K562 (cell line): ENCODE measurements around the gene SYTL5. TPM values are rescaled to one million over a fixed set of nuclear protein-coding genes. Genes with fewer than 3 reads are reported as not detected.

ENCODE experiments used
- polyA plus RNA-seq, 8 experiments: library from polyadenylated mRNA; depleted of rRNA in 4 of 8; stranded (reverse) in 5 of 8; unstranded in 3 of 8; fragments of >200 nt; fragmentation: Nextera tagmentation in 2 of 8; fragmentation: Illumina TruSeq in 1 of 8; extraction: Ambion mirVana in 2 of 8; extraction: Trizol in 1 of 8; gene quantifications; 2 replicates each; pipeline versions ENCODE4 v1.2.1 to v1.2.3, GENCODE V29; 2011 to 2014; ENCODE audit warnings: inconsistent platforms in 1 of 8, missing spikeins in 1 of 8
- total RNA-seq, 7 experiments: library from RNA; depleted of rRNA in 6 of 7; stranded (reverse); fragments of >200 nt in 6 of 7; fragmentation: Illumina TruSeq in 2 of 7; extraction: Trizol in 2 of 7; gene quantifications; 2 replicates each; pipeline versions ENCODE4 v1.2.1 to v1.2.3, GENCODE V29; 2011 to 2021; ENCODE audit warnings: low replicate concordance in 1 of 7
- TF ChIP-seq, protein P1 (sequence below): fragments of 200-800 bp; sonication (Bioruptor generic); IDR thresholded peaks from 2 replicates; pipeline ENCODE4 v1.6.1; 2016; ENCODE audit warnings: missing genetic modification characterization, missing compliant biosample characterization
- TF ChIP-seq, protein P2 (sequence below): fragments of 450-650 bp; IDR thresholded peaks from 2 replicates; pipeline ENCODE4 v1.6.1; 2017; ENCODE audit warnings: antibody characterized with exemption, mild to moderate bottlenecking

The SYTL5 gene
- total and polyA plus RNA-seq, 9 of the 15 experiments (the other 6 are each of a cell fraction or from before 2014, with no cell fraction given) = 0.01 to 0.25 (median 0.09) TPM

DNA sequence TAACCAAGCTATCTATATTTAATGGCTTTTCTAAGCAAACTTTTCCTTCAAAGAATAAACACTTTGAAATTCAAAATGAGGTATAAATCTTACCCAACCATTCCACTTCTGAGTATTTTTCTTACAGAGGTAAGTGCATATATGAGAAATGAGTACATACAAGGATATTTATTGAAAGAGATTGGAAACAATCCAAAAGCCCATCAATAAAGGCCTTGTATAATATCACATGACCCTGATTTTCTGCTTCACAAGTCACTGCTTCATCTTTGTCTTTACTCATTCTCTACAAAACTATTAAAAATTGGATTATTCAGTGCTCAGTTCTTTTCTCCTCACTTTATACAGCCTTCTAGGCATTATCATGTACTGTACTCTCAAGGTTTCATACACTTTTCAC lies 123.0 kb downstream of the SYTL5 start (continued):
- TF ChIP-seq, protein P1, sequence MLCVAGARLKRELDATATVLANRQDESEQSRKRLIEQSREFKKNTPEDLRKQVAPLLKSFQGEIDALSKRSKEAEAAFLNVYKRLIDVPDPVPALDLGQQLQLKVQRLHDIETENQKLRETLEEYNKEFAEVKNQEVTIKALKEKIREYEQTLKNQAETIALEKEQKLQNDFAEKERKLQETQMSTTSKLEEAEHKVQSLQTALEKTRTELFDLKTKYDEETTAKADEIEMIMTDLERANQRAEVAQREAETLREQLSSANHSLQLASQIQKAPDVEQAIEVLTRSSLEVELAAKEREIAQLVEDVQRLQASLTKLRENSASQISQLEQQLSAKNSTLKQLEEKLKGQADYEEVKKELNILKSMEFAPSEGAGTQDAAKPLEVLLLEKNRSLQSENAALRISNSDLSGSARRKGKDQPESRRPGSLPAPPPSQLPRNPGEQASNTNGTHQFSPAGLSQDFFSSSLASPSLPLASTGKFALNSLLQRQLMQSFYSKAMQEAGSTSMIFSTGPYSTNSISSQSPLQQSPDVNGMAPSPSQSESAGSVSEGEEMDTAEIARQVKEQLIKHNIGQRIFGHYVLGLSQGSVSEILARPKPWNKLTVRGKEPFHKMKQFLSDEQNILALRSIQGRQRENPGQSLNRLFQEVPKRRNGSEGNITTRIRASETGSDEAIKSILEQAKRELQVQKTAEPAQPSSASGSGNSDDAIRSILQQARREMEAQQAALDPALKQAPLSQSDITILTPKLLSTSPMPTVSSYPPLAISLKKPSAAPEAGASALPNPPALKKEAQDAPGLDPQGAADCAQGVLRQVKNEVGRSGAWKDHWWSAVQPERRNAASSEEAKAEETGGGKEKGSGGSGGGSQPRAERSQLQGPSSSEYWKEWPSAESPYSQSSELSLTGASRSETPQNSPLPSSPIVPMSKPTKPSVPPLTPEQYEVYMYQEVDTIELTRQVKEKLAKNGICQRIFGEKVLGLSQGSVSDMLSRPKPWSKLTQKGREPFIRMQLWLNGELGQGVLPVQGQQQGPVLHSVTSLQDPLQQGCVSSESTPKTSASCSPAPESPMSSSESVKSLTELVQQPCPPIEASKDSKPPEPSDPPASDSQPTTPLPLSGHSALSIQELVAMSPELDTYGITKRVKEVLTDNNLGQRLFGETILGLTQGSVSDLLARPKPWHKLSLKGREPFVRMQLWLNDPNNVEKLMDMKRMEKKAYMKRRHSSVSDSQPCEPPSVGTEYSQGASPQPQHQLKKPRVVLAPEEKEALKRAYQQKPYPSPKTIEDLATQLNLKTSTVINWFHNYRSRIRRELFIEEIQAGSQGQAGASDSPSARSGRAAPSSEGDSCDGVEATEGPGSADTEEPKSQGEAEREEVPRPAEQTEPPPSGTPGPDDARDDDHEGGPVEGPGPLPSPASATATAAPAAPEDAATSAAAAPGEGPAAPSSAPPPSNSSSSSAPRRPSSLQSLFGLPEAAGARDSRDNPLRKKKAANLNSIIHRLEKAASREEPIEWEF = no peak
- TF ChIP-seq, protein P2, sequence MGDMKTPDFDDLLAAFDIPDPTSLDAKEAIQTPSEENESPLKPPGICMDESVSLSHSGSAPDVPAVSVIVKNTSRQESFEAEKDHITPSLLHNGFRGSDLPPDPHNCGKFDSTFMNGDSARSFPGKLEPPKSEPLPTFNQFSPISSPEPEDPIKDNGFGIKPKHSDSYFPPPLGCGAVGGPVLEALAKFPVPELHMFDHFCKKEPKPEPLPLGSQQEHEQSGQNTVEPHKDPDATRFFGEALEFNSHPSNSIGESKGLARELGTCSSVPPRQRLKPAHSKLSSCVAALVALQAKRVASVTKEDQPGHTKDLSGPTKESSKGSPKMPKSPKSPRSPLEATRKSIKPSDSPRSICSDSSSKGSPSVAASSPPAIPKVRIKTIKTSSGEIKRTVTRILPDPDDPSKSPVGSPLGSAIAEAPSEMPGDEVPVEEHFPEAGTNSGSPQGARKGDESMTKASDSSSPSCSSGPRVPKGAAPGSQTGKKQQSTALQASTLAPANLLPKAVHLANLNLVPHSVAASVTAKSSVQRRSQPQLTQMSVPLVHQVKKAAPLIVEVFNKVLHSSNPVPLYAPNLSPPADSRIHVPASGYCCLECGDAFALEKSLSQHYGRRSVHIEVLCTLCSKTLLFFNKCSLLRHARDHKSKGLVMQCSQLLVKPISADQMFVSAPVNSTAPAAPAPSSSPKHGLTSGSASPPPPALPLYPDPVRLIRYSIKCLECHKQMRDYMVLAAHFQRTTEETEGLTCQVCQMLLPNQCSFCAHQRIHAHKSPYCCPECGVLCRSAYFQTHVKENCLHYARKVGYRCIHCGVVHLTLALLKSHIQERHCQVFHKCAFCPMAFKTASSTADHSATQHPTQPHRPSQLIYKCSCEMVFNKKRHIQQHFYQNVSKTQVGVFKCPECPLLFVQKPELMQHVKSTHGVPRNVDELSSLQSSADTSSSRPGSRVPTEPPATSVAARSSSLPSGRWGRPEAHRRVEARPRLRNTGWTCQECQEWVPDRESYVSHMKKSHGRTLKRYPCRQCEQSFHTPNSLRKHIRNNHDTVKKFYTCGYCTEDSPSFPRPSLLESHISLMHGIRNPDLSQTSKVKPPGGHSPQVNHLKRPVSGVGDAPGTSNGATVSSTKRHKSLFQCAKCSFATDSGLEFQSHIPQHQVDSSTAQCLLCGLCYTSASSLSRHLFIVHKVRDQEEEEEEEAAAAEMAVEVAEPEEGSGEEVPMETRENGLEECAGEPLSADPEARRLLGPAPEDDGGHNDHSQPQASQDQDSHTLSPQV = no peak
